ENCODE measurements around the gene TRIM5. TPM values are rescaled to one million over a fixed set of nuclear protein-coding genes. Genes with fewer than 3 reads are reported as not detected.
"Not testable (repeated sequence)": the region's sequence is repeated elsewhere in the genome, so short reads cannot be mapped to it uniquely, and the experiment has no call there.

TRIM5 gene
- polyA plus RNA-seq, 1 donor (not counting 4 experiments of a cell fraction or from before 2014, with no cell fraction given), result 34.6 TPM

DNA sequence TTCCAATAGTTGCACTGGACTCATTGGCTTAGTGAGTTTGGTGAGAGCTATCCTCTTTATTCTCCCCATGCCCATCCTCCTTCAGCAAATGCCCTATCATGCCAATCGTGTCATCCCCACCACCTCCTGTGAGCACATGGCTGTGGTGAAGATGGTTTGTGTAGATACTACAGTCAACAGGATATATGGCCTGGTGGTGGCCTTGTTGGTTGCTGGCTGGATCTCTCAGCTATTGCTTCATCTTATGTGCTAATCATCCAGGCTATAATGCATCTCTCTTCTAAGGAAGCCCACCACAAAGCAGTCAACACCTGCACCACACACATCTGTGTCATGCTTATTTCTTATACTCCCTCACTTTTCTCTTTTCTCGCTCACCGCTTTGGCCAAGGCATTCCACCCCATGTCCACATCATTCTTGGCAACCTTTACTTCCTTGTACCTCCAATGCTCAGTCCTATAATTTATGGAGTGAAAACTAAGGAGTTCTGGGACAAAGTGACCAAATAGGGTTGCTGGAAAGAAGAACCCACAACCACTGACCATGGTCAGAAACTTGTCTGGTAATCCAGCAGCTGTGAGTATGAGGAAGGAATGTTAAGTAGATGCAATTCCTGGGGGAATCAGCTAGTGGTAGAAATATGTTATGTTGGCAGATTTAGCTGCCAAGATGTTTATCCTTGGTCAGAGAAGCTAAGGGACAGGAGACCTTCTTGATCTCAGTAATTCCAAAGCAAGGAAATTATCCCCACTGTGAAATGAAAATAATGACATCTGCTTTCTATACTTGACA lies 35.0 kb upstream of the TRIM5 start:
- TF ChIP-seq EZH2 (IDR thresholded peaks at IDR 0.05; ENCODE audit: low read length), result no peak
- TF ChIP-seq, protein P1, sequence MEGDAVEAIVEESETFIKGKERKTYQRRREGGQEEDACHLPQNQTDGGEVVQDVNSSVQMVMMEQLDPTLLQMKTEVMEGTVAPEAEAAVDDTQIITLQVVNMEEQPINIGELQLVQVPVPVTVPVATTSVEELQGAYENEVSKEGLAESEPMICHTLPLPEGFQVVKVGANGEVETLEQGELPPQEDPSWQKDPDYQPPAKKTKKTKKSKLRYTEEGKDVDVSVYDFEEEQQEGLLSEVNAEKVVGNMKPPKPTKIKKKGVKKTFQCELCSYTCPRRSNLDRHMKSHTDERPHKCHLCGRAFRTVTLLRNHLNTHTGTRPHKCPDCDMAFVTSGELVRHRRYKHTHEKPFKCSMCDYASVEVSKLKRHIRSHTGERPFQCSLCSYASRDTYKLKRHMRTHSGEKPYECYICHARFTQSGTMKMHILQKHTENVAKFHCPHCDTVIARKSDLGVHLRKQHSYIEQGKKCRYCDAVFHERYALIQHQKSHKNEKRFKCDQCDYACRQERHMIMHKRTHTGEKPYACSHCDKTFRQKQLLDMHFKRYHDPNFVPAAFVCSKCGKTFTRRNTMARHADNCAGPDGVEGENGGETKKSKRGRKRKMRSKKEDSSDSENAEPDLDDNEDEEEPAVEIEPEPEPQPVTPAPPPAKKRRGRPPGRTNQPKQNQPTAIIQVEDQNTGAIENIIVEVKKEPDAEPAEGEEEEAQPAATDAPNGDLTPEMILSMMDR (optimal IDR thresholded peaks at IDR 0.05 in 1 of 3, IDR thresholded peaks at IDR 0.05 in 1 of 3, conservative IDR thresholded peaks at IDR 0.05 in 1 of 3; ENCODE audit: extremely low read depth in 1 of 3, insufficient read depth in 2 of 3, low read length in 3 of 3), result no peak
- DNase-seq (ENCODE audit: low read depth, low spot score), result no peak
- Histone ChIP-seq H3K79me2 (ENCODE audit: control insufficient read depth, insufficient read depth, low read length) (no peaks in the 10 kb centered on the region), H3K9me1 (ENCODE audit: control insufficient read depth, extremely low read depth, insufficient read depth, low read length) (no peaks in the 10 kb centered on the region), H3K9me3 (ENCODE audit: control insufficient read depth, low read depth, low read length) (no peaks in the 10 kb centered on the region), H3K27ac (ENCODE audit: control insufficient read depth, insufficient read depth, low read length) (no peak overlapping the region), H2AFZ (ENCODE audit: control insufficient read depth, low read length) (no peak overlapping the region), H3K4me2 (ENCODE audit: control insufficient read depth, extremely low read depth, insufficient read depth, low read depth, low read length) (no peak overlapping the region), H4K20me1 (ENCODE audit: control insufficient read depth, extremely low read depth, insufficient read depth, low read length) (no peaks in the 10 kb centered on the region), H3K27me3 (ENCODE audit: control insufficient read depth, extremely low read depth, insufficient read depth, low read length) (no peaks in the 10 kb centered on the region), H3K4me3 (ENCODE audit: control insufficient read depth in 2 of 3, extremely low read depth in 1 of 3, insufficient read depth in 2 of 3, low read depth in 1 of 3, low read length in 3 of 3) (no peak overlapping the region), H3K36me3 (ENCODE audit: control insufficient read depth in 2 of 2, extremely low read depth in 1 of 2, insufficient read depth in 2 of 2, low read length in 2 of 2) (no peaks in the 10 kb centered on the region), H3K4me1 (ENCODE audit: control insufficient read depth, extremely low read depth, insufficient read depth, low read length) (no peaks in the 10 kb centered on the region), H3K9ac (ENCODE audit: control insufficient read depth, extremely low read depth, insufficient read depth, low read length) (no peak overlapping the region)
- FAIRE-seq, result no peak
- dilution Hi-C loops (cut with MboI; ENCODE audit: extremely low pct_ligation_motif_present, low sequenced_read_pairs), result no loop called here

DNA sequence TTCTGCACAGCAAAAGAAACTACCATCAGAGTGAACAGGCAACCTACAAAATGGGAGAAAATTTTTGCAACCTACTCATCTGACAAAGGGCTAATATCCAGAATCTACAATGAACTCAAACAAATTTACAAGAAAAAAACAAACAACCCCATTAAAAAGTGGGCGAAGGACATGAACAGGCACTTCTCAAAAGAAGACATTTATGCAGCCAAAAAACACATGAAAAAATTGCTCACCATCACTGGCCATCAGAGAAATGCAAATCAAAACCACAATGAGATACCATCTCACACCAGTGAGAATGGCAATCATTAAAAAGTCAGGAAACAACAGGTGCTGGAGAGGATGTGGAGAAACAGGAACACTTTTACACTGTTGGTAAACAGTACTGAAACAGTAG lies 31.6 kb upstream of the TRIM5 start:
- H3K27ac ChIP-seq (ENCODE audit: control insufficient read depth, insufficient read depth, low read length); dilution Hi-C loops (cut with MboI; ENCODE audit: extremely low pct_ligation_motif_present, low sequenced_read_pairs); H3K9ac ChIP-seq (ENCODE audit: control insufficient read depth, extremely low read depth, insufficient read depth, low read length); FAIRE-seq; H3K4me2 ChIP-seq (ENCODE audit: control insufficient read depth, extremely low read depth, insufficient read depth, low read depth, low read length); H3K36me3 ChIP-seq (ENCODE audit: control insufficient read depth in 2 of 2, extremely low read depth in 1 of 2, insufficient read depth in 2 of 2, low read length in 2 of 2); H4K20me1 ChIP-seq (ENCODE audit: control insufficient read depth, extremely low read depth, insufficient read depth, low read length); H2AFZ ChIP-seq (ENCODE audit: control insufficient read depth, low read length); H3K9me1 ChIP-seq (ENCODE audit: control insufficient read depth, extremely low read depth, insufficient read depth, low read length); H3K79me2 ChIP-seq (ENCODE audit: control insufficient read depth, insufficient read depth, low read length); H3K4me3 ChIP-seq (ENCODE audit: control insufficient read depth in 2 of 3, extremely low read depth in 1 of 3, insufficient read depth in 2 of 3, low read depth in 1 of 3, low read length in 3 of 3); H3K9me3 ChIP-seq (ENCODE audit: control insufficient read depth, low read depth, low read length); H3K4me1 ChIP-seq (ENCODE audit: control insufficient read depth, extremely low read depth, insufficient read depth, low read length); H3K27me3 ChIP-seq (ENCODE audit: control insufficient read depth, extremely low read depth, insufficient read depth, low read length); DNase-seq (ENCODE audit: low read depth, low spot score): not testable (repeated sequence)

DNA sequence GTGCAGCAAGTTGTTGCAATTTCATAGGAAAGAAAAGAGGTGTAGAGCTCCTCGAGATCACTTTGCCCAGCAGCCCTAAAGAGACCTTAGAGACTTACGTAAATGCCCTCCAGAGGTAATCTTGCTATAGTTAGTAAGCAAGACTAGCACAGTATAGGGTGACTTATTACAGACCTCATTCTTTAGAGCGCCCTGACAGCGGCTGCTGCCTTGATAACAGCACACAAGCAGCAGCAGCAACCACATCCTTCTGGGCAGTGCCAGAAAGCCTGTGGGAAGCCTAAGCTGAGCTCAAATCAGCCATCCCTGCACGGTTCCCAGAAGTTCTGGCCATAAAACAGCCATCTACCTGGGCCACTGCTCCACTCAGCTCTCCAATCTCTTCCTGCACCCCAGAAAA lies 28.8 kb upstream of the TRIM5 start:
- TF ChIP-seq EZH2 (IDR thresholded peaks at IDR 0.05; ENCODE audit: low read length), result no peak
- TF ChIP-seq, protein P1 (optimal IDR thresholded peaks at IDR 0.05 in 1 of 3, IDR thresholded peaks at IDR 0.05 in 1 of 3, conservative IDR thresholded peaks at IDR 0.05 in 1 of 3; ENCODE audit: extremely low read depth in 1 of 3, insufficient read depth in 2 of 3, low read length in 3 of 3), result no peak
- dilution Hi-C loops (cut with MboI; ENCODE audit: extremely low pct_ligation_motif_present, low sequenced_read_pairs), result no loop called here
- no peak overlapping the region for H2AFZ ChIP-seq (ENCODE audit: control insufficient read depth, low read length)

More for the DNA sequence above, 28.8 kb upstream of the TRIM5 start:
- H3K9me3 ChIP-seq (ENCODE audit: control insufficient read depth, low read depth, low read length), result no peaks in the 10 kb centered on the region
- no peak overlapping the region for H3K4me2 ChIP-seq (ENCODE audit: control insufficient read depth, extremely low read depth, insufficient read depth, low read depth, low read length)
- no peak overlapping the region for H3K4me3 ChIP-seq (ENCODE audit: control insufficient read depth in 2 of 3, extremely low read depth in 1 of 3, insufficient read depth in 2 of 3, low read depth in 1 of 3, low read length in 3 of 3)
- no peaks in the 10 kb centered on the region for H3K36me3 ChIP-seq (ENCODE audit: control insufficient read depth in 2 of 2, extremely low read depth in 1 of 2, insufficient read depth in 2 of 2, low read length in 2 of 2)
- H3K27ac ChIP-seq (ENCODE audit: control insufficient read depth, insufficient read depth, low read length), result no peak overlapping the region
- DNase-seq (ENCODE audit: low read depth, low spot score), result no peak
- no peaks in the 10 kb centered on the region for H3K4me1 ChIP-seq (ENCODE audit: control insufficient read depth, extremely low read depth, insufficient read depth, low read length)
- H3K9ac ChIP-seq (ENCODE audit: control insufficient read depth, extremely low read depth, insufficient read depth, low read length), result no peak overlapping the region
- no peaks in the 10 kb centered on the region for H3K9me1 ChIP-seq (ENCODE audit: control insufficient read depth, extremely low read depth, insufficient read depth, low read length)
- no peaks in the 10 kb centered on the region for H3K27me3 ChIP-seq (ENCODE audit: control insufficient read depth, extremely low read depth, insufficient read depth, low read length)
- no peak for FAIRE-seq
- no peaks in the 10 kb centered on the region for H3K79me2 ChIP-seq (ENCODE audit: control insufficient read depth, insufficient read depth, low read length)
- no peaks in the 10 kb centered on the region for H4K20me1 ChIP-seq (ENCODE audit: control insufficient read depth, extremely low read depth, insufficient read depth, low read length)

Measured in keratinocyte (primary cell).